HUES6 (cell line): ENCODE measurements around the gene CCDC92.
A peak's percentile ranks its signal among the peaks of the same experiment; 100 is the strongest.

Experiments used
- H3K27ac ChIP-seq: 2 replicates; pipeline ENCODE4 v1.7.0; 2013; ENCODE audit warnings: low read depth, mild to moderate bottlenecking, low read length, inconsistent platforms
- H3K27me3 ChIP-seq: 2 replicates; pipeline ENCODE4 v1.6.1; 2013; ENCODE audit warnings: low read length; ENCODE audit not compliant: control insufficient read depth, insufficient read depth
- H3K36me3 ChIP-seq: 2 replicates; pipeline ENCODE4 v1.6.1; 2013; ENCODE audit warnings: low read length; ENCODE audit not compliant: control insufficient read depth, insufficient read depth
- H3K4me1 ChIP-seq: 2 replicates; pipeline ENCODE4 v1.6.1; 2013; ENCODE audit warnings: low read length; ENCODE audit not compliant: control insufficient read depth, insufficient read depth
- H3K4me3 ChIP-seq: 2 replicates; pipeline ENCODE4 v1.5.1; 2013; ENCODE audit warnings: low read depth, low read length
- H3K9ac ChIP-seq: one replicate; pipeline ENCODE4 v1.6.1; 2013; ENCODE audit warnings: mild to moderate bottlenecking, low read length
- H3K9me3 ChIP-seq: 2 replicates; pipeline ENCODE4 v1.6.1; 2013; ENCODE audit warnings: low read depth, low read length; ENCODE audit not compliant: control insufficient read depth, insufficient read depth

The CCDC92 gene

GRCh38 chr12:123903301-123904065 is 69.1 kb downstream of the CCDC92 start:
- Histone ChIP-seq H3K4me1 (peaks cover 12% of the 10 kb centered on the region), H3K27ac (no peak overlapping the region), H3K9me3 (no peaks in the 10 kb centered on the region), H3K4me3 (no peak overlapping the region), H3K36me3 (no peaks in the 10 kb centered on the region), H3K27me3 (peaks cover 14% of the 10 kb centered on the region; the same call in 1 of the 2 replicates), H3K9ac (no peak overlapping the region)

- H3K27ac ChIP-seq, result no peak overlapping the region
- H3K4me3 ChIP-seq, result no peak overlapping the region
- no peaks in the 10 kb centered on the region for H3K9me3 ChIP-seq
- H3K4me1 ChIP-seq, result peaks cover 12% of the 10 kb centered on the region
- H3K36me3 ChIP-seq, result no peaks in the 10 kb centered on the region
- no peak overlapping the region for H3K9ac ChIP-seq
- peaks cover 14% of the 10 kb centered on the region; the same call in 1 of the 2 replicates for H3K27me3 ChIP-seq
Measured at GRCh38 chr12:123902821-123903220, 69.8 kb downstream of the CCDC92 start.

GRCh38 chr12:123900871-123901376 is 71.7 kb downstream of the CCDC92 start:
- Histone ChIP-seq H3K4me3 (peak overlapping the region; percentile 6; the same call in 1 of the 2 replicates), H3K27me3 (peaks cover 14% of the 10 kb centered on the region; the same call in 1 of the 2 replicates), H3K9me3 (no peaks in the 10 kb centered on the region), H3K36me3 (no peaks in the 10 kb centered on the region), H3K27ac (no peak overlapping the region), H3K4me1 (peaks cover 8% of the 10 kb centered on the region), H3K9ac (no peak overlapping the region)

- H3K9me3 ChIP-seq, result no peaks in the 10 kb centered on the region
- peaks cover 14% of the 10 kb centered on the region; the same call in 1 of the 2 replicates for H3K27me3 ChIP-seq
- H3K9ac ChIP-seq, result no peak overlapping the region
- H3K27ac ChIP-seq, result no peak overlapping the region
- peaks cover 8% of the 10 kb centered on the region for H3K4me1 ChIP-seq
- H3K4me3 ChIP-seq, result no peak overlapping the region
- H3K36me3 ChIP-seq, result no peaks in the 10 kb centered on the region
Measured at GRCh38 chr12:123899368-123899767, 73.3 kb downstream of the CCDC92 start.

GRCh38 chr12:123898673-123899072 is 74.0 kb downstream of the CCDC92 start:
- no peak overlapping the region for H3K27ac ChIP-seq
- H3K9ac ChIP-seq, result no peak overlapping the region
- H3K9me3 ChIP-seq, result no peaks in the 10 kb centered on the region
- peaks cover 9% of the 10 kb centered on the region; the same call in 1 of the 2 replicates for H3K27me3 ChIP-seq
- H3K4me3 ChIP-seq, result no peak overlapping the region
- H3K36me3 ChIP-seq, result no peaks in the 10 kb centered on the region
- peaks cover 8% of the 10 kb centered on the region for H3K4me1 ChIP-seq

- Histone ChIP-seq H3K4me1 (peaks cover 8% of the 10 kb centered on the region), H3K9ac (no peak overlapping the region), H3K27ac (no peak overlapping the region)
Measured at GRCh38 chr12:123897221-123897620, 75.4 kb downstream of the CCDC92 start.

GRCh38 chr12:123896767-123897166 is 75.9 kb downstream of the CCDC92 start:
- Histone ChIP-seq H3K4me1 (peaks cover 8% of the 10 kb centered on the region), H3K4me3 (no peak overlapping the region), H3K9ac (no peak overlapping the region), H3K27me3 (no peaks in the 10 kb centered on the region), H3K36me3 (no peaks in the 10 kb centered on the region), H3K9me3 (no peaks in the 10 kb centered on the region), H3K27ac (no peak overlapping the region)

More at GRCh38 chr12:123897221-123897620, 75.4 kb downstream of the CCDC92 start:
- Histone ChIP-seq H3K36me3 (no peaks in the 10 kb centered on the region), H3K27me3 (peaks cover 1% of the 10 kb centered on the region; the same call in 1 of the 2 replicates), H3K4me3 (no peak overlapping the region), H3K9me3 (no peaks in the 10 kb centered on the region)

- Histone ChIP-seq H3K9me3 (no peaks in the 10 kb centered on the region), H3K4me1 (no peaks in the 10 kb centered on the region; the same call in 1 of the 2 replicates), H3K36me3 (no peaks in the 10 kb centered on the region), H3K9ac (no peak overlapping the region), H3K27ac (no peak overlapping the region), H3K27me3 (no peaks in the 10 kb centered on the region), H3K4me3 (no peak overlapping the region)
Measured at GRCh38 chr12:123895451-123895850, 77.2 kb downstream of the CCDC92 start.

GRCh38 chr12:123894823-123895345 is 77.7 kb downstream of the CCDC92 start:
- Histone ChIP-seq H3K27me3 (no peaks in the 10 kb centered on the region), H3K36me3 (no peaks in the 10 kb centered on the region), H3K9ac (no peak overlapping the region), H3K4me3 (no peak overlapping the region), H3K27ac (no peak overlapping the region), H3K9me3 (no peaks in the 10 kb centered on the region), H3K4me1 (no peaks in the 10 kb centered on the region; the same call in 1 of the 2 replicates)

- no peak overlapping the region for H3K4me3 ChIP-seq
- H3K9me3 ChIP-seq, result no peaks in the 10 kb centered on the region
Measured at GRCh38 chr12:123893276-123893675, 79.4 kb downstream of the CCDC92 start.

GRCh38 chr12:123892853-123893252 is 79.8 kb downstream of the CCDC92 start:
- no peak overlapping the region for H3K4me3 ChIP-seq
- H3K27me3 ChIP-seq, result no peaks in the 10 kb centered on the region; the same call in 1 of the 2 replicates
- H3K9ac ChIP-seq, result no peak overlapping the region
- no peaks in the 10 kb centered on the region for H3K36me3 ChIP-seq
- no peak overlapping the region for H3K27ac ChIP-seq
- H3K9me3 ChIP-seq, result no peaks in the 10 kb centered on the region
- H3K4me1 ChIP-seq, result no peaks in the 10 kb centered on the region; the same call in 1 of the 2 replicates

More at GRCh38 chr12:123893276-123893675, 79.4 kb downstream of the CCDC92 start:
- no peak overlapping the region for H3K27ac ChIP-seq
- no peak overlapping the region for H3K9ac ChIP-seq
- H3K4me1 ChIP-seq, result no peaks in the 10 kb centered on the region; the same call in 1 of the 2 replicates
- H3K27me3 ChIP-seq, result no peaks in the 10 kb centered on the region; the same call in 1 of the 2 replicates
- no peaks in the 10 kb centered on the region for H3K36me3 ChIP-seq
